SH-SY5Y (cell line): ENCODE results near the gene HOXA11.

ENCODE experiments used
- GATA2 ChIP-seq: IDR thresholded peaks from 2 replicates; pipeline ENCODE4 v1.6.1; 2011; ENCODE audit warnings: mild to moderate bottlenecking, low read depth, low read length
- GATA3 ChIP-seq: IDR thresholded peaks from 2 replicates; pipeline ENCODE4 v1.6.1; 2011; ENCODE audit warnings: low read depth, mild to moderate bottlenecking, low read length, moderate library complexity

DNA sequence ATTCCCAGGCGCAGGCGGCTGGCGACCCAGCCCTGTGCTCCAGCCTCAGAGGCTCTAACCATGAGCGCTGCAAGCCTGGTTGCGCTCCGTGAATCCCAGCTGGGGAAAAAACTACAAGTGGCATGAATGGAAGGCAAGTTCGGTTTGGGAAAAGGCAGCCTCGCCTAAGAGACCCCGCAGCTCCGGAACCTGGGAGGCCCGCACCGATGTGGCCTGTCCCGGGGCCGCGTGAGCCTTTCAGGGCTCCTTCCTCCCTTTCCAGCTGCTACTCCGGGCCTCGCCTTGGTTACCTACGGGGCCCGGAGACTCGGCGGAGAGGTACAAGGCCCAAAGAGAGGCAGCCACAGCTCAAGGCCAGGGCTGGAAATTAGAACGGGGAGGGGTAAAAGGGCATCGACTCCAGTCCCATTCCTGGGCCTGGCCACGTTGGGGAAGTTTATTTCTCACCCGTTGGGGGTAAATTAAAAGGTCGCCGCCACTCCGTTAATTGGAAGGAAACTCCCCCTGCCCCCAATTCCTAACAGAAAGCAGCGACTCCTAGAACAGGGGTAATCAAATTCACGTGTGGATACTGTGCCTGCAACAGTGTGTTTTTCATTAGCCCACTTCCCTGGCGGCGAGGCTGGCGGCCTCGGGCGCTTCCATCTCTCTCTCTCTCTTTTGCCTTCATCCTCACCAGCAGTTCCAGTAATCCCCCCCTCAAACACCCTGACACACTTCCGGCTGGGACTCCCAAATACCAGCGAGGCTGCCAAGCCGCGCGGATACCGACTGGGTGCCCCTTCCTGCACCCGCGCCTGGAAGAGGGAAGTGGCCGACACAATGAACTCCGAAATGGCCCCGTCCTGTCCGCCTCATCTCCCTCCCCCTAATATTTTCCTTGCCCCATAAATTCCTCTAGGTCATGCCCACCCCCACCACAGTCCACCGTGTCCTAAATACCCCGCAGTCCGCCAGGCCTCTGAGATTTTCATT, 18.2 kb downstream of the HOXA11 start:
- no peak for TF ChIP-seq GATA2
- TF ChIP-seq GATA3: no peak
